HepG2 (cell line): ENCODE results near the gene C3orf18. TPM values are rescaled to one million over a fixed set of nuclear protein-coding genes. Genes with fewer than 3 reads are reported as not detected.

Source experiments
- AFF4 ChIP-seq: sonication (generic); formaldehyde crosslinking; IDR thresholded peaks from 2 replicates; pipeline ENCODE4 v1.4.0; 2020; ENCODE audit warnings: missing genetic modification reagents
- DNMT1 ChIP-seq: sonication (generic); formaldehyde crosslinking; IDR thresholded peaks from 2 replicates; pipeline ENCODE4 v1.5.1; 2020; ENCODE audit warnings: mild to moderate bottlenecking, missing genetic modification reagents
- KDM5A ChIP-seq: fragments of 200-600 bp; sonication (generic); IDR thresholded peaks from 2 replicates; pipeline ENCODE4 v1.7.0; 2018; ENCODE audit warnings: antibody characterized with exemption, mild to moderate bottlenecking, low read length, borderline replicate concordance
- KIAA2018 ChIP-seq: sonication (generic); formaldehyde crosslinking; IDR thresholded peaks from 2 replicates; pipeline ENCODE4 v1.5.0; 2020; ENCODE audit warnings: mild to moderate bottlenecking, missing genetic modification reagents, borderline replicate concordance
- MIER3 ChIP-seq: IDR thresholded peaks from 2 replicates; pipeline ENCODE4 v1.6.1; 2016; ENCODE audit warnings: missing compliant biosample characterization, borderline replicate concordance
- SNAI1 ChIP-seq: sonication (generic); formaldehyde crosslinking; IDR thresholded peaks from 2 replicates; pipeline ENCODE4 v1.5.0; 2020; ENCODE audit warnings: mild to moderate bottlenecking, missing genetic modification reagents, borderline replicate concordance
- TARDBP ChIP-seq: sonication (generic); formaldehyde crosslinking; IDR thresholded peaks from 2 replicates; pipeline ENCODE4 v1.8.0; 2022; ENCODE audit warnings: mild to moderate bottlenecking, missing genetic modification reagents
- ZNF235 ChIP-seq: sonication (generic); formaldehyde crosslinking; IDR thresholded peaks from 2 replicates; pipeline ENCODE4 v1.8.1; 2023; ENCODE audit warnings: mild to moderate bottlenecking, missing genetic modification reagents, borderline replicate concordance
- ZNF468 ChIP-seq: sonication (generic); formaldehyde crosslinking; IDR thresholded peaks from 2 replicates; pipeline ENCODE4 v1.8.0; 2022; ENCODE audit warnings: mild to moderate bottlenecking, moderate library complexity, missing genetic modification reagents
- ZNF558 ChIP-seq: sonication (generic); formaldehyde crosslinking; IDR thresholded peaks from 2 replicates; pipeline ENCODE4 v1.9.0; 2022; ENCODE audit warnings: mild to moderate bottlenecking, missing genetic modification reagents, borderline replicate concordance
- ZNF563 ChIP-seq: sonication (generic); formaldehyde crosslinking; IDR thresholded peaks from 2 replicates; pipeline ENCODE4 v1.8.0; 2022; ENCODE audit warnings: mild to moderate bottlenecking, moderate library complexity, missing genetic modification reagents
- ZNF629 ChIP-seq: sonication (generic); formaldehyde crosslinking; conservative IDR thresholded peaks from 2 replicates; pipeline ENCODE4 v1.5.0; 2020; ENCODE audit warnings: missing genetic modification reagents
- ZNF790 ChIP-seq: sonication (generic); formaldehyde crosslinking; IDR thresholded peaks from 2 replicates; pipeline ENCODE4 v1.8.0; 2022; ENCODE audit warnings: missing genetic modification reagents, mild to moderate bottlenecking, borderline replicate concordance
- polyA plus RNA-seq, 8 experiments: library from polyadenylated mRNA; depleted of rRNA in 3 of 8; stranded (reverse) in 7 of 8; unstranded in 1 of 8; fragments of >200 nt; fragmentation: Illumina TruSeq in 4 of 8; extraction: Trizol in 4 of 8; gene quantifications; 2 replicates each; pipeline versions ENCODE4 v1.2.1 to v1.2.3, GENCODE V29; 2011 to 2016; ENCODE audit warnings: low read depth in 4 of 8, missing spikeins in 1 of 8, mixed read lengths in 1 of 8; ENCODE audit not compliant: insufficient read depth in 1 of 8
- total RNA-seq, 5 experiments: library from RNA; depleted of rRNA; stranded (reverse); fragments of >200 nt; fragmentation: Illumina TruSeq; extraction: Trizol; gene quantifications; 2 replicates each; pipeline ENCODE4 v1.2.3, GENCODE V29; 2016; ENCODE audit warnings: low read depth in 1 of 5
- TF ChIP-seq, protein P1 (sequence below): sonication (generic); formaldehyde crosslinking; IDR thresholded peaks from 2 replicates; pipeline ENCODE4 v1.8.0; 2022; ENCODE audit warnings: mild to moderate bottlenecking, missing genetic modification reagents; ENCODE audit not compliant: insufficient replicate concordance

C3orf18 gene
- total and polyA plus RNA-seq, 2 of the 13 experiments (the other 11 are each of a cell fraction or from before 2014, with no cell fraction given): 1.6 to 4.8 TPM

- TF ChIP-seq ZNF629 (CRISPR knock-in tag) (no peak; the same call in 1 of the 2 replicates), ZNF558 (peak; percentile 79; the same call in 1 of the 2 replicates), TARDBP (CRISPR knock-in tag) (no peak), DNMT1 (no peak), ZNF563 (CRISPR knock-in tag) (peak; percentile 62; the same call in 1 of the 2 replicates), KDM5A (peak; percentile 48; the same call in 1 of the 2 replicates), ZNF235 (no peak; the same call in 1 of the 2 replicates), ZNF468 (CRISPR knock-in tag) (no peak), ZNF790 (no peak; the same call in 1 of the 2 replicates), AFF4 (no peak), MIER3 (0 out of 2 replicates have a peak, but pooled peaks have one; percentile 18), KIAA2018 (CRISPR knock-in tag) (0 out of 2 replicates have a peak, but pooled peaks have one; percentile 68), SNAI1 (CRISPR knock-in tag) (0 out of 2 replicates have a peak, but pooled peaks have one; percentile 33)
- TF ChIP-seq, protein P1, sequence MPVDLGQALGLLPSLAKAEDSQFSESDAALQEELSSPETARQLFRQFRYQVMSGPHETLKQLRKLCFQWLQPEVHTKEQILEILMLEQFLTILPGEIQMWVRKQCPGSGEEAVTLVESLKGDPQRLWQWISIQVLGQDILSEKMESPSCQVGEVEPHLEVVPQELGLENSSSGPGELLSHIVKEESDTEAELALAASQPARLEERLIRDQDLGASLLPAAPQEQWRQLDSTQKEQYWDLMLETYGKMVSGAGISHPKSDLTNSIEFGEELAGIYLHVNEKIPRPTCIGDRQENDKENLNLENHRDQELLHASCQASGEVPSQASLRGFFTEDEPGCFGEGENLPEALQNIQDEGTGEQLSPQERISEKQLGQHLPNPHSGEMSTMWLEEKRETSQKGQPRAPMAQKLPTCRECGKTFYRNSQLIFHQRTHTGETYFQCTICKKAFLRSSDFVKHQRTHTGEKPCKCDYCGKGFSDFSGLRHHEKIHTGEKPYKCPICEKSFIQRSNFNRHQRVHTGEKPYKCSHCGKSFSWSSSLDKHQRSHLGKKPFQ (CRISPR knock-in tag): peak; percentile 40
Observed at GRCh38 chr3:50611464-50612233, 44.1 kb upstream of the C3orf18 start, which contains the start of gene CISH (continued).
